ENCODE data around the gene TCF20. TPM values are rescaled to one million over a fixed set of nuclear protein-coding genes. Genes with fewer than 3 reads are reported as not detected.

Gene TCF20
- total RNA-seq, 1 donor: 27.4 TPM

GRCh38 chr22:42265321-42265720 lies 5.1 kb downstream of the TCF20 start:
- DNase-seq (ENCODE audit: low read depth): no peak
- H3K4me3 ChIP-seq (ENCODE audit: low read depth, low read length): no peak overlapping the region
- TF ChIP-seq, protein P1, sequence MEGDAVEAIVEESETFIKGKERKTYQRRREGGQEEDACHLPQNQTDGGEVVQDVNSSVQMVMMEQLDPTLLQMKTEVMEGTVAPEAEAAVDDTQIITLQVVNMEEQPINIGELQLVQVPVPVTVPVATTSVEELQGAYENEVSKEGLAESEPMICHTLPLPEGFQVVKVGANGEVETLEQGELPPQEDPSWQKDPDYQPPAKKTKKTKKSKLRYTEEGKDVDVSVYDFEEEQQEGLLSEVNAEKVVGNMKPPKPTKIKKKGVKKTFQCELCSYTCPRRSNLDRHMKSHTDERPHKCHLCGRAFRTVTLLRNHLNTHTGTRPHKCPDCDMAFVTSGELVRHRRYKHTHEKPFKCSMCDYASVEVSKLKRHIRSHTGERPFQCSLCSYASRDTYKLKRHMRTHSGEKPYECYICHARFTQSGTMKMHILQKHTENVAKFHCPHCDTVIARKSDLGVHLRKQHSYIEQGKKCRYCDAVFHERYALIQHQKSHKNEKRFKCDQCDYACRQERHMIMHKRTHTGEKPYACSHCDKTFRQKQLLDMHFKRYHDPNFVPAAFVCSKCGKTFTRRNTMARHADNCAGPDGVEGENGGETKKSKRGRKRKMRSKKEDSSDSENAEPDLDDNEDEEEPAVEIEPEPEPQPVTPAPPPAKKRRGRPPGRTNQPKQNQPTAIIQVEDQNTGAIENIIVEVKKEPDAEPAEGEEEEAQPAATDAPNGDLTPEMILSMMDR (IDR thresholded peaks at IDR 0.05; ENCODE audit: insufficient read depth, low read length): no peak

DNA sequence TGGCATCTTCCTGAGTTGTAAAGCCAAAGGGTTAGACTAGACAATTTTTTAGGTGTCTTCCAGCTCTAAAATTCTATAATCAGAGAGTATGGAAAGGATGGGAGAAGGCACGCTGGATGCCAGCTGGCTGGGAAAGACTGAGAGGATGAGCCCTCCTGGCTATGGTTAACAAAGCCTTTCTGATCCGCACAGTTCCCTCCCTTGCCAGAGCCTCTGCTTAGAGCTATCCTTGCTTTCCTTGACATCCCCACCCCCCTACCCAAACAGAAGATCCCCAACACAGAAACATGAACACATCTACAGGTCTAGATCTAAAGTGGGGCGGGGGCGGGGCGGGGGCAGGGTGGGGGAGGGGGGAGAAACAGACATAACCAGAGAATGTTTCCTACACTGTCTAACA lies 6.5 kb downstream of the TCF20 start:
- TF ChIP-seq, protein P1 (IDR thresholded peaks at IDR 0.05; ENCODE audit: insufficient read depth, low read length): no peak
- no peak overlapping the region for H3K4me3 ChIP-seq (ENCODE audit: low read depth, low read length)
- no peak for DNase-seq (ENCODE audit: low read depth)

GRCh38 chr22:42262964-42263363 lies 7.5 kb downstream of the TCF20 start:
- TF ChIP-seq, protein P1 (IDR thresholded peaks at IDR 0.05; ENCODE audit: insufficient read depth, low read length): no peak
- H3K4me3 ChIP-seq (ENCODE audit: low read depth, low read length): no peak overlapping the region
- no peak for DNase-seq (ENCODE audit: low read depth)

DNA sequence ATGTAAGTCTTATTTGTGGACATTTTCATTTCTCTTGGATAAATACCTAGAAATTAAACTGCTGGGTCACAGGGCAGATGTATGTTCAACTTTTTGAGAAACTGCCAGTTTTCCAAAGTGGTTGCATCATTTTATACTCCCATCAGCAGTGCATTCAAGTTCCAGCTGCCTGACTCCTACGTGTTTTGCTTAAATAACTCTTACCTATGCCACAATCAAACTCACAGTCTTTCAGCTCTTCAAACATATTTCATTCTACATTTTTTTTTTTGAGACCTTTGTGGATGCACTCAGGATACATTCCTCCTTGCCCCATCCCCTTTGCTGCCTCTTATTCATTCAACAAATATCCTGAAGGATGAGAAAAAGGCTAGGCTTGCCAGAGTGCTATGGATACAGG lies 9.2 kb downstream of the TCF20 start:
- peak; percentile 71 for DNase-seq (ENCODE audit: low read depth)
- no peak overlapping the region for H3K4me3 ChIP-seq (ENCODE audit: low read depth, low read length)
- TF ChIP-seq, protein P1 (IDR thresholded peaks at IDR 0.05; ENCODE audit: insufficient read depth, low read length): no peak

DNA sequence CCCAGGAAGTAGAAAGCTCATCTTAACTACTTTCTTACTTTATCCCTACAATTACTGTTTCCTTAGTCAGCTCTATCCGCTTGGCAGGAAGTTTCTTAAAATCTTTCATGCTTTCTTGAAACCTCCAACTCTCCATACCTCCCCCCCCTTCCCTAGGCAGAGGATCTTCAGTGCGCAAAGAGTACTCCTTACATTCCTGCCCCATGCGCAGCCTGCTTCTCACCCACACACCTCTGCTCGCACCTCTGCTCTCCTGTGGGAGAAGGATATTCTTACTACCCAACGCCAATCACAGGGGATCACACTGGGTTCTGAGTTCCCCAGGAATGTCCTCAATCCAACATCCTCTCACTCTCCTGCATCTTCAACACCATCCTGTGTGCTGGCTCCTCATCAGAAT lies 12.3 kb downstream of the TCF20 start:
- no peak for DNase-seq (ENCODE audit: low read depth)
- TF ChIP-seq, protein P1 (IDR thresholded peaks at IDR 0.05; ENCODE audit: insufficient read depth, low read length): no peak
- H3K4me3 ChIP-seq (ENCODE audit: low read depth, low read length): no peak overlapping the region

DNA sequence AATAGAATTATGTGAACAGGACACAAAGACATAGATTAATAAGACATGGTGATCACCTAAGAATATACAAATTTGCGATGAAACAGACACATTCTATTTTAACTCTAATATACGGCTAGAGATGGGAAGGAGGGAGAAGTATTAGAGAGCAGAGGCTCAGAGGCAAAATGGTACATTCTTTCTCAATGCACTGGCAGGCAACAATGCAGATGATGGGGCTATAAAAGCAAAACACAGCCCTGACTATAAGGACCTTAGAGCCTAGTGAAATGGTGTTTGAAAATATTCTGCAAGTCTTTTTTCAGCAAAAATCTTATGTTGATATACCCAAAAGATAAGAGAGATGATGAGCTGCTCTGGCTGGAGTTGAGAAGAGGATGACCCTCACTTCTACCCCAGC lies 13.1 kb downstream of the TCF20 start:
- TF ChIP-seq, protein P1 (IDR thresholded peaks at IDR 0.05; ENCODE audit: insufficient read depth, low read length): no peak
- H3K4me3 ChIP-seq (ENCODE audit: low read depth, low read length): no peak overlapping the region
- no peak for DNase-seq (ENCODE audit: low read depth)

DNA sequence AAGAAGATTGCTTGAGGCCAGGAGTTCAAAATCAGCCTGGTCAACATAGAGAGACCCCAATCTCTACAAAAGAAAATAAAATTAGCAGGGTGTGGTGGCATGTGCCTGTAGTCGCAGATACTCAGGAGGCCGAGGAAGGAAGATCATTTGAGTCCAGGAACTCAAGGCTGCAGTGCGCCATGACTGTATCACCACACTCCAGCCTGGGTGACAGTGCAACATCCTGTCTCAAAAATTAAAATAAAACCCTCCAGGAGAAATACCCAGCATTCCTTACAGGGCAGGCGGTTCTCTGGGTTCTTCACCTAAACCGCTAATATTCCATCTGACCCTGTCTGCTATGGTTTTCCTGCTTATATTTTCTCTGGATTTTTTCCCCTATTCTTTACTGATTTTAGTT lies 13.5 kb downstream of the TCF20 start:
- TF ChIP-seq, protein P1 (IDR thresholded peaks at IDR 0.05; ENCODE audit: insufficient read depth, low read length): no peak
- no peak overlapping the region for H3K4me3 ChIP-seq (ENCODE audit: low read depth, low read length)
- no peak for DNase-seq (ENCODE audit: low read depth)

Measured in fibroblast of the aortic adventitia (primary cell).